HepG2 (cell line): ENCODE data around the gene EMC9. TPM values are rescaled to one million over a fixed set of nuclear protein-coding genes. Genes with fewer than 3 reads are reported as not detected.

Experiments used
- ATAC-seq: fragments of 200-7000 bp; cut with Tn5 transposase; 3 replicates; pipeline ENCODE4 v1.9.1; 2020; ENCODE audit warnings: mild to moderate bottlenecking, moderate library complexity
- BruUV-seq: library from RNA; stranded (reverse); fragments of 400-500 nt; replicated peaks from 2 replicates; lab custom pipeline; 2021; lab: Mats Ljungman, UMichigan
- CTCF ChIA-PET: fragments of 300-600 bp; formaldehyde crosslinking; extraction: SDS; loops from one replicate; lab custom pipeline; 2021; ENCODE audit warnings: low total read pairs, inconsistent platforms, low intra/inter-chr PET ratio; lab: Yijun Ruan, JAX
- POLR2A ChIA-PET: fragments of 350-600 bp; sonication (Branson Sonifier 250); formaldehyde crosslinking; loops from one replicate; lab custom pipeline; 2020; ENCODE audit warnings: antibody characterized with exemption, inconsistent platforms; lab: Yijun Ruan, JAX
- DNase-seq: peaks from one replicate; pipeline ENCODE4 v3.0.0-alpha.2; 2015; ENCODE audit warnings: low spot score
- FAIRE-seq: peaks from 3 replicates; lab custom pipeline; 2011; peaks lifted over from hg19 to GRCh38; lab: Jason Lieb, UNC
- H2AFZ ChIP-seq: one replicate; pipeline ENCODE4 v1.6.1; 2011; ENCODE audit warnings: low read length, inconsistent platforms
- H3K27ac ChIP-seq: fragments of 300-600 bp; 3 replicates; pipeline ENCODE4 v1.8.0; 2011; ENCODE audit warnings: mixed run types, mild to moderate bottlenecking, mixed read lengths, low read length, inconsistent platforms; ENCODE audit not compliant: insufficient read depth; ENCODE audit errors: extremely low read length
- H3K27me3 ChIP-seq, 2 experiments: fragments of 200-600 bp in 1 of 2; 2 replicates in 1 of 2; 3 replicates in 1 of 2; pipeline versions ENCODE4 v1.6.0 to v1.8.0; 2011; ENCODE audit warnings: low read length in 2 of 2, mild to moderate bottlenecking in 2 of 2, moderate library complexity in 2 of 2, inconsistent platforms in 1 of 2; ENCODE audit not compliant: insufficient read depth in 2 of 2, control insufficient read depth in 1 of 2
- H3K36me3 ChIP-seq, 2 experiments: fragments of 200-600 bp in 1 of 2; replicated peaks in 1 of 2; 2 replicates in 1 of 2; 3 replicates in 1 of 2; pipeline versions ENCODE4 v1.5.1 to v1.8.0; 2011; ENCODE audit warnings: low read length in 2 of 2, inconsistent platforms in 1 of 2; ENCODE audit not compliant: insufficient read depth in 2 of 2, control insufficient read depth in 1 of 2
- H3K4me1 ChIP-seq: 2 replicates; pipeline ENCODE4 v1.5.1; 2012; ENCODE audit warnings: low read length, inconsistent platforms; ENCODE audit not compliant: insufficient read depth
- H3K4me2 ChIP-seq: 2 replicates; pipeline ENCODE4 v1.6.0; 2011; ENCODE audit warnings: low read depth, low read length, inconsistent platforms
- H3K4me3 ChIP-seq, 3 experiments: fragments of 200-600 bp in 1 of 3; sonication (generic), shearing (Covaris generic) in 1 of 3; replicated peaks in 1 of 3; 2 replicates each; pipeline ENCODE4 v1.5.1; 2011 to 2016; ENCODE audit warnings: low read length in 3 of 3, inconsistent platforms in 2 of 3, low read depth in 2 of 3, mild to moderate bottlenecking in 2 of 3, control low read depth in 1 of 3, mixed read lengths in 1 of 3; ENCODE audit not compliant: insufficient read depth in 1 of 3
- H3K79me2 ChIP-seq: one replicate; pipeline ENCODE4 v1.6.1; 2011; ENCODE audit warnings: low read length, inconsistent platforms; ENCODE audit not compliant: insufficient read depth
- H3K9ac ChIP-seq: 2 replicates; pipeline ENCODE4 v1.6.0; 2011; ENCODE audit warnings: mild to moderate bottlenecking, low read depth, low read length, inconsistent platforms; ENCODE audit not compliant: insufficient read depth
- H3K9me3 ChIP-seq: 2 replicates; pipeline ENCODE4 v1.5.1; 2012; ENCODE audit warnings: mild to moderate bottlenecking, low read length
- H4K20me1 ChIP-seq: 2 replicates; pipeline ENCODE4 v1.6.0; 2011; ENCODE audit warnings: inconsistent platforms, mild to moderate bottlenecking, low read length, moderate library complexity; ENCODE audit not compliant: insufficient read depth
- ARID2 ChIP-seq: sonication (generic); formaldehyde crosslinking; IDR thresholded peaks from 2 replicates; pipeline ENCODE4 v1.8.1; 2022; ENCODE audit warnings: mild to moderate bottlenecking, missing genetic modification reagents, borderline replicate concordance
- CREB3 ChIP-seq: sonication (generic); formaldehyde crosslinking; IDR thresholded peaks from 2 replicates; pipeline ENCODE4 v1.5.0; 2020; ENCODE audit warnings: missing genetic modification reagents
- CSRNP1 ChIP-seq: sonication (generic); formaldehyde crosslinking; IDR thresholded peaks from 2 replicates; pipeline ENCODE4 v1.8.1; 2023; ENCODE audit warnings: mild to moderate bottlenecking, missing genetic modification reagents
- DRAP1 ChIP-seq: IDR thresholded peaks from 2 replicates; pipeline ENCODE4 v1.6.1; 2016; ENCODE audit warnings: missing genetic modification reagents, missing compliant biosample characterization
- IRX3 ChIP-seq: sonication (generic); formaldehyde crosslinking; IDR thresholded peaks from 2 replicates; pipeline ENCODE4 v1.8.1; 2023; ENCODE audit warnings: mild to moderate bottlenecking, low read depth, missing genetic modification reagents, borderline replicate concordance
- MTA3 ChIP-seq: sonication (generic); formaldehyde crosslinking; IDR thresholded peaks from 2 replicates; pipeline ENCODE4 v1.4.0; 2020; ENCODE audit warnings: missing genetic modification reagents
- NRL ChIP-seq: sonication (generic); formaldehyde crosslinking; IDR thresholded peaks from 2 replicates; pipeline ENCODE4 v1.5.0; 2020; ENCODE audit warnings: missing genetic modification reagents, mild to moderate bottlenecking, moderate library complexity, borderline replicate concordance
- PHB2 ChIP-seq: fragments of 450-650 bp; IDR thresholded peaks from 2 replicates; pipeline ENCODE4 v1.6.1; 2018; ENCODE audit not compliant: partially characterized antibody
- RAD21 ChIP-seq: fragments of 450-650 bp; formaldehyde crosslinking; IDR thresholded peaks from 2 replicates; pipeline ENCODE4 v1.5.0; 2020; ENCODE audit warnings: mild to moderate bottlenecking
- UBTF ChIP-seq: sonication (generic); formaldehyde crosslinking; IDR thresholded peaks from 2 replicates; pipeline ENCODE4 v1.4.0; 2020; ENCODE audit warnings: mild to moderate bottlenecking, missing genetic modification reagents
- ZFP41 ChIP-seq: sonication (generic); formaldehyde crosslinking; IDR thresholded peaks from 2 replicates; pipeline ENCODE4 v1.4.0; 2020; ENCODE audit warnings: mild to moderate bottlenecking, missing genetic modification reagents, borderline replicate concordance
- ZNF3 ChIP-seq: IDR thresholded peaks from 2 replicates; pipeline ENCODE4 v1.7.0; 2017; ENCODE audit warnings: inconsistent platforms
- ZNF335 ChIP-seq: sonication (generic); formaldehyde crosslinking; IDR thresholded peaks from 2 replicates; pipeline ENCODE4 v1.4.0; 2020; ENCODE audit warnings: missing genetic modification reagents
- ZNF567 ChIP-seq: sonication (generic); formaldehyde crosslinking; IDR thresholded peaks from 2 replicates; pipeline ENCODE4 v1.8.1; 2023; ENCODE audit warnings: mild to moderate bottlenecking, missing genetic modification reagents, borderline replicate concordance
- ZNF883 ChIP-seq: sonication (generic); formaldehyde crosslinking; IDR thresholded peaks from 2 replicates; pipeline ENCODE4 v1.5.1; 2020; ENCODE audit warnings: mild to moderate bottlenecking, missing genetic modification reagents; ENCODE audit errors: not compliant biosample characterization
- ZSCAN5A ChIP-seq: sonication (generic); formaldehyde crosslinking; IDR thresholded peaks from 2 replicates; pipeline ENCODE4 v1.8.0; 2022; ENCODE audit warnings: mild to moderate bottlenecking, missing genetic modification reagents, borderline replicate concordance
- WGBS: methylation state at CpG from one replicate; pipeline ENCODE4 v1.1.6; 2017; ENCODE audit warnings: low lambda C conversion rate; 5-methylcytosine and 5-hydroxymethylcytosine counted together
- in situ Hi-C: cut with HindIII; loops from 2 replicates; pipeline ENCODE4 v1.10.0; 2017; ENCODE audit warnings: low pct_unique_long_range_greater_than_20kb; ENCODE audit not compliant: extremely low pct_ligation_motif_present
- intact Hi-C: fragments of 100-400 bp; cut with micrococcal nuclease; formaldehyde crosslinking; loops from one replicate; pipeline ENCODE4 v1.10.0; 2022; ENCODE audit not compliant: unreplicated experiment
- polyA plus RNA-seq, 8 experiments: library from polyadenylated mRNA; depleted of rRNA in 3 of 8; stranded (reverse) in 7 of 8; unstranded in 1 of 8; fragments of >200 nt; fragmentation: Illumina TruSeq in 4 of 8; extraction: Trizol in 4 of 8; gene quantifications; 2 replicates each; pipeline versions ENCODE4 v1.2.1 to v1.2.3, GENCODE V29; 2011 to 2016; ENCODE audit warnings: low read depth in 4 of 8, missing spikeins in 1 of 8, mixed read lengths in 1 of 8; ENCODE audit not compliant: insufficient read depth in 1 of 8
- total RNA-seq, 5 experiments: library from RNA; depleted of rRNA; stranded (reverse); fragments of >200 nt; fragmentation: Illumina TruSeq; extraction: Trizol; gene quantifications; 2 replicates each; pipeline ENCODE4 v1.2.3, GENCODE V29; 2016; ENCODE audit warnings: low read depth in 1 of 5

EMC9 gene
- total and polyA plus RNA-seq, 2 of the 13 experiments (the other 11 are each of a cell fraction or from before 2014, with no cell fraction given): 60.5 to 78.7 TPM

- TF ChIP-seq ZSCAN5A (CRISPR knock-in tag) (no peak), CREB3 (CRISPR knock-in tag) (no peak), ZNF883 (CRISPR knock-in tag) (no peak), ZNF335 (CRISPR knock-in tag) (no peak), ZNF3 (CRISPR knock-in tag) (no peak), NRL (CRISPR knock-in tag) (no peak), ZFP41 (no peak), ARID2 (CRISPR knock-in tag) (no peak)
These were observed 15.9 kb upstream of the EMC9 start (continued) for GRCh38 chr14:24157331-24157730.

- Histone ChIP-seq H3K4me2 (no peak overlapping the region), H3K4me3 (no peak overlapping the region), H2AFZ (no peak overlapping the region), H3K9me3 (no peaks in the 10 kb centered on the region), H3K36me3 (peaks cover 49 to 61% of the 10 kb centered on the region in 2 experiments), H4K20me1 (no peaks in the 10 kb centered on the region; the same call in 1 of the 2 replicates), H3K27ac (no peak overlapping the region), H3K27me3 (no peaks in the 10 kb centered on the region; a peak in 1 of 5 replicates), H3K4me1 (peaks cover 21% of the 10 kb centered on the region), H3K79me2 (peaks cover 1% of the 10 kb centered on the region), H3K9ac (no peak overlapping the region)
- 97% methylated on average over 1 of the region's 1 CpG for WGBS
- ATAC-seq (no peak), DNase-seq (no peak), FAIRE-seq (no peak)
- in situ Hi-C loops (no loop called here), intact Hi-C loops (no loop called here)
- CTCF ChIA-PET: no interaction called here
- no TSS peak for BruUV-seq
- POLR2A ChIA-PET: interaction anchor here (0.6 to 11.8 kb wide), 4 partner anchors 8 to 86 kb away, joined by 5 to 233 read pairs (median 108); partner anchors contain the start of genes DCAF11, EMC9, NRL and PSME1
- no peak for TF ChIP-seq ZNF567 (CRISPR knock-in tag)
- no peak for TF ChIP-seq DRAP1 (CRISPR knock-in tag)
- TF ChIP-seq PHB2: peak; percentile 56
- TF ChIP-seq MTA3: no peak
- TF ChIP-seq CREB3 (CRISPR knock-in tag): no peak
- TF ChIP-seq RAD21 (CRISPR knock-in tag): no peak
- no peak for TF ChIP-seq IRX3 (CRISPR knock-in tag)
- no peak for TF ChIP-seq UBTF (CRISPR knock-in tag)
- TF ChIP-seq CSRNP1 (CRISPR knock-in tag): no peak
These were observed 15.4 kb upstream of the EMC9 start for GRCh38 chr14:24156840-24157239.
